ENCODE results near the gene TMEM61. TPM values are rescaled to one million over a fixed set of nuclear protein-coding genes. Genes with fewer than 3 reads are reported as not detected.

Gene TMEM61
- total RNA-seq, 1 experiment from 2014 or later, result not detected

GRCh38 chr1:54985556-54985955 lies 5.1 kb downstream of the TMEM61 start:
- no peak for DNase-seq (ENCODE audit: low read depth)

- DNase-seq (ENCODE audit: low read depth), result no peak
Measured at GRCh38 chr1:54986025-54986424, 5.6 kb downstream of the TMEM61 start.

DNA sequence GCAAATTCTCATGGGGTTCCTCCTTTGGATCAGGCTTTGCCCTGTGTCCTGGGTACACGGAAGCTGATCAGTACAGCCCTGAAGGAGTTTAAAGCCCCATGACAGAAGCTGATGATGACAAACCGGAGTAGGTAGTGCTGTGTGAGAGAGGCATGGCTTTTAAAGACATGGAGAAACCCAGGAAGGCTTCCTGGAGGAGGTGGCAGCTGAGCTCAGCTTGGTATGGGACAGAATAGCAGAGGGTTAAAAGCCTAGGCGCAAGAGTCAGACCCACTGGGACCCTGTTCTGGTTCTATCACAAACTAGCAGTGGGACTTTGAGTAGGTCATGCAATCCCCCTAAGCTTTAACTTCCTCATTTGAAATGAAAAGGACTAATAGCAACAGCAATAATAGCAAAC lies 6.1 kb downstream of the TMEM61 start:
- DNase-seq (ENCODE audit: low read depth), result no peak

- DNase-seq (ENCODE audit: low read depth), result no peak
Measured at GRCh38 chr1:54987427-54987826, 7.0 kb downstream of the TMEM61 start.

DNA sequence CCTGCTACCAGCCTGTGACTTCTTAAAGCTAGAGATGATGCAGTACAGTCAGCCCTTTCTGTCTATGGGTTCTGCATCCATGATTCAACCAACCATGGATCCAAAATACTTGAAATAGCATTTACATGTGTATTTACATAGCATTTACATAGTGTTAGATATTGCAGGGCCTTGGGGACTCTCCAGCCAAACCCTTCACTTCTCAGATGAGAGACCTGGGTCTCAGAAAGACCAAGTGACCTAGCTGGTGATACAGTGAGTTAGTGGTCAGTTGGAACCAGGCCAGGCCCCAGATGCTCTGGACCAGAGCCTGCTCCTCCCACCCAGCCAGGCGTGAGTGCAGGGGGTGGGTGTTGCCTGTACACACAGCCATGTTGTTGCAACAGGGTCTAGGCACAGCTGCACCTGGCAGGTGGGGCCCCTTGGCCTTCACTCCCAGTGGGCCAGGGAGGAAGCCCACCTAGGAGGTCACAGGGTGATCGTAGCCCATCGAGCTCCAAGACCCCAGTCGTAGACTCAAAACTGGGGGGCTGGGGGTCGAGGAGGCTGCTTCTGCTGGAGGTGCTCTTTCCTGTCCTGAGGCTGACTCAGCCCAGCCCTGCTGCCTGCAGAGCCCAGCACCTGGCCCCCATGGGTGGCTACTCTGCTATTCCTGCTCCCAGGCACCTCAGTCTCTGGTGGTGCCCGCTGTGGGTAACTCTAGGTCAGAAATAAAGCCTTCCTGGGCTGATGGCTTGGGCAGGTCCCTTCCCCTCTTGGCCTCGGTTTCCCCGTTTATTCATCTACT lies 7.7 kb downstream of the TMEM61 start:
- DNase-seq (ENCODE audit: low read depth), result no peak

DNA sequence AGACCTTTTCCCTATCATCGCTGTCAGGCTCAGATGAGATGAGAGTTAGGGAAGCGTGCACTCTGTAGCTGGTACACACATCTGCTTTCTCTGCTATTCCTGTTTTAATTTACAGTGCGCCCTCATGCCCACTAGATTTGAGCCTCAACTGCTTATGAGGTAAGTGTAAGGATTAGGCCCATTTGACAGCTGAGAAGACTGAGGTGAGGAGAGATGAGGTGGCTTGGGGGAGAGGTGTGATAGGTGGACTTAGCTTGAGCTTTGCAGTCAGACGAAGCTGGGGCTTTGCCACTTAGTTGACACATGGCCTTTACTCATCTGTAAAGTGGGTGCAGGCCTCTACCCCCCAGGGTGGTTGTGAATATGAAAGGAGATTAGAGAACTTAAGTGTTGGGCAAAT lies 8.5 kb downstream of the TMEM61 start:
- DNase-seq (ENCODE audit: low read depth), result no peak

GRCh38 chr1:54989473-54989872 lies 9.0 kb downstream of the TMEM61 start:
- no peak for DNase-seq (ENCODE audit: low read depth)

DNA sequence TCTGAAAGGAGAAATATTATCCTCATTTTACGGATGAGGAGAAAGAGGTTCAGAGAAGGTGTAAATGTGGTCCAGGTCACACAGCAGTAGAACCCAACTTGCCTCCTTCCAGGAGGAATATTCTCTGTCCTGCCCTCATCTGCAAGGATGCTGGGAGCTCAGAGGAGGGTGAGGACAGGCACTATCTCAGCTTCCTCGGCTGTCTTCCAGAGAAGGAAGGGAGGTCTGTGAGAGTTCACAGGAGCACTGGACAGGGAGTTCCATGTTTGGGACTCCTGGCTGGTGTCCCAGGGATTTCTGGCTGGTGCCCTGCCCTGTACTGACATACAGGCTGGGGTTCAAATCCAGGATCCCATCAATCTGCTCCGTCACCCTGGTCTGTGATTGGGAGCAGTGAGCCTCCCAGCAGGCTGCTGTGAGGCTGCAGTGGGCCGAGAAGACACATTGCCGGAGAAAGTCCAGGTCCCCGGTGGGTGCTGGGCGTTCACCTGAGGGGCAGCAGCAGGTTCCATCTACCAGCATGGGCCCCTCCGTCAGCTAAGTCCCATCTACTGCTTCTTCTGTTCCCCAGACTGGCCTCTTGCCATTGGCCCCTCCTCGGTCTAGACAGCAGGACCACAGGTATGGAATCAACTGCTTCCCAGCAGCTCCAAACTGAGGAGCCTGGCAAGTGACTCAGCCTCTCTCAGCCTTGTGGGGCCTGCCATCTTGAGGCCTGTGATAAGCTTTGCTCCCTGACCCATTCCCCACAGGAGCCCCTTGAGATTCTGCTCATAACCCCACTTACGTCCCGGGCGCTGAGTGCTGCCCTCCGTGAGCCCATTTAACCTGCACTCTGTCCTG lies 9.8 kb downstream of the TMEM61 start:
- peak; percentile 16 for DNase-seq (ENCODE audit: low read depth)

- DNase-seq (ENCODE audit: low read depth), result no peak
Measured at GRCh38 chr1:54990916-54991315, 10.5 kb downstream of the TMEM61 start.

GRCh38 chr1:54991939-54992338 lies 11.5 kb downstream of the TMEM61 start:
- no peak for DNase-seq (ENCODE audit: low read depth)

- no peak for DNase-seq (ENCODE audit: low read depth)
Measured at GRCh38 chr1:54993140-54993539, 12.7 kb downstream of the TMEM61 start.

DNA sequence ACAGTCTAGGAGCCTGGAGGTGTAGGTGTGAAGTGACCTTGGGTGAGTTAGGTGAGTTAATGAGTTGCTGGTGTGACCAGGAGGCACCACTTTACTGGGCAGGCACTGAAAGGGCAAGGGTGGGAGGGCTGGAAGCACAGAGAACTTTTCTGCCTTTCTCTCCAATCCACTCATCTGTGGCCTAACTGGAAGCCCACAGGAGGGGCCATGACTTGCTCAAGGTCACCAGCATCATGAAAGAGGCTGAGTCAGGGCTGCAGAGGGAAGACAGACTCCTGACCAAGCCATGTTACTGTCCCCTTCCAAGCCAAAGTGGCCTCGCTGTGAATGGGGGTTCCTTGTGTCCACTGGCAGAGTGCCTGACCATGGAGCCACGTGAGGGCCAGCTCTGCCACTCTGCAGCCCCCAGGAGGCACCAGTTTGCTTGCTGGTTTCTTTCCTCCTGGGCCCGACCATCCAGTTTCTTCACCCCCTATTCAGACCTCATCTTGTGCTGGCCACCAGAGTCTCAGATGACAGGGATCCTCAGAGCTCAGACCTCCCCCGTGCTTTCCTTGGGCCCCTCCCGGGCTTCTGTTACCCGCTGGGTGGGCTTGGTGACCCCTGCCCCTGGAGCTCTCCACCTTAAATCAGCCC lies 14.0 kb downstream of the TMEM61 start:
- DNase-seq (ENCODE audit: low read depth), result no peak

DNA sequence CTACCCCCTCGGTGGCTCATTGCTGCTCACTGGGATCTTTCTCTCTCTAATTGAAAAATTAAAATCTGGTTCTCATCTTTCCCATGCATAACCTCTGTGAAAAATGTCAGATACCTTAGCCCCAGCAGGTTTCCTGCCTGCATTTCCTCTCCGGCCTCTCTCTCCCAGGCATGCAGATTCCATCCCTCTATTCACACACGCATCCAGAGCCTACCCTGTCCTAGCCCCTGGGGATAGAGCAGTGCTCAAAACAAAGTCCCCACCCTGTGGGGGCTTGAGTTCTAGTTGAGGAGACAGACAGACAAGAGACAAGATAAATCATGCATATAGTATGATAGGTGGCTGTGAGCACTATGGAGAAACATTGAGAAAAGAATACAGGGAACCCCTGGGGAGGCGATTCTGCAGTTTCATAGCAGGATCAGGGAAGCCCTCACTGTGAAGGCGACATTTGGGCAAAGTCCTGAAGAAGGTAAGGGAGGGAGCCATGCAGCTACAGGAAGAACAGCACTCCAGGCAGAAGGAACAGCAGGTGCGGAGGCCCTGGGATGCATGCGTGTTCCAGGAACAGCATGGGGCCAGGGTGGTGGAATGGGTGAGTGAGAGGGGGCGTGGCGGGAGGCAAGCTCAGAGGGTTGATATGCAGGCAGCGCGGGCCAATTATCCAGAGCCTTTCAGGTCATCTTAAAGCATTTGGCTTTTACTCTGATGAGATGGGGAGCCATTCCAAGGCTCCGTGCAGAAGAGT lies 14.8 kb downstream of the TMEM61 start:
- no peak for DNase-seq (ENCODE audit: low read depth)

GRCh38 chr1:54995835-54996234 lies 15.4 kb downstream of the TMEM61 start:
- no peak for DNase-seq (ENCODE audit: low read depth)

DNA sequence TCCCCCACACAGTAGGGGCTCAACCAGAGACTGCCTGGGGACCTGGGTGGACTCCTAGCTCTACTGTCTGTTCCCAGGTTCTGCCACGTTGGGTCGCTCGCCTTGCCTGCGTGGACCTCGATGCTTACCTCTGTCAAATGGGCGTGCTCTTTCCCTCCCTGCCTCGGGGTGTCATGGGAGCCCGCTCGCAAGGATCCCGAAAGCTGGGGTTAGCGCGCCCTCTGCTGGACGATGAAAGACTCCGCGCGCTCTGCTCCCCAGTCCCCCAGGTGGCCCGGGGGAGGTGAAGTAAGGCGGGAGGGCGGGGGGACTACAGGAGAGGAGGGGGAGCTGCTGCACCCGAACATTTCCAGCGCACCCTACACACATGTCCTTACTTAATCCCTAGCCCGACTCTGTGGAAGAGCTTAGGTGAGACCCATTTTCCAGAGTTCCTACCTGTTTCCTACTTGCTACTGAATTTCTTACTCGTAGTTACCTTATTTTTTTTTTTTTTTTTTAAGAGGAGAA lies 16.0 kb downstream of the TMEM61 start:
- peak; percentile 62 for DNase-seq (ENCODE audit: low read depth)

DNA sequence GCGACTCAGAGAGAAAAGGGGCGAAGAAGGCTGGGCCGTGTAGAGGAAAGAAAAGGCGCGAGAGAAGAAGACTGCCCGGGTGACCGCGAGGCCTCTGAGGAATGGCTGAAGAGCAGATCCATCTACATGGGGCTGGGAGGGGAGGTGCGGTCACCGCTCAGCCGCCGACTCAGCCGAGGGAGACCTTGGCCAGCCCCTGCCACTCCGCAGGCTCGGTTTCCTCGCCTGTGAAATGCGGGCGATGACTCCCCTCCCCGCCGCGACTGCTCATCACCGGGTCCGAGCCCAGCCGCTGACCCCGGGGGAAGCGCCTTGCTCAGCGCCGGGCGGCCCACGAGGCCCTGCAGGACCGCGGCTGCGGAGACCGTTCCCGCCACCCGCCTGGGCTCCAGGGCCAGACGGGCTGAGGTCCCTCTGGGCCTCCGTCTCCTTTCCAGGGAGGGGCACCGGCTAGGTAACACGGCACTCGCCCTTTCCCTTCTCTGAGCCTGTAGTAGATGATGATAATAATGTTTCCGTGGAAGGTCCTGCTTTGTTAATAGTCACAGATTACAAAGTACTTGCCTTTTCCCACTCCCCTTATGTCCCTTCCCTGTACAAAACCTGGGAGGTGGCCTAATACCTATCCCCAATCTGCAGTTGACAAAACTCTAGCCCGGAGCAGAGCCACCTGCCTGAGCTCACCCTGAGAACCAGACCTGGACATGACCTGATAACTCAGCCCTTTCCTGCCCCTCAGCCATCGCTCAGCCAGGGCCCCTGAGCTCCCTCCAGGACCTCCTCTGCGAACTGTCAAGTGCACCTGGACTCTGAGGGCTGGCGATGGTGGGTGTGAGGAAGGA lies 16.7 kb downstream of the TMEM61 start:
- no peak for DNase-seq (ENCODE audit: low read depth)

GRCh38 chr1:54997711-54997986 lies 17.2 kb downstream of the TMEM61 start:
- no peak for DNase-seq (ENCODE audit: low read depth)

GRCh38 chr1:54998100-54998499 lies 17.7 kb downstream of the TMEM61 start:
- no peak for DNase-seq (ENCODE audit: low read depth)

- DNase-seq (ENCODE audit: low read depth), result no peak
Measured at GRCh38 chr1:54998677-54999076, 18.2 kb downstream of the TMEM61 start, which contains the start of gene BSND. BSND (plus strand) TSS chr1:54998933; CDS start chr1:54999187, 254 bp downstream.

DNA sequence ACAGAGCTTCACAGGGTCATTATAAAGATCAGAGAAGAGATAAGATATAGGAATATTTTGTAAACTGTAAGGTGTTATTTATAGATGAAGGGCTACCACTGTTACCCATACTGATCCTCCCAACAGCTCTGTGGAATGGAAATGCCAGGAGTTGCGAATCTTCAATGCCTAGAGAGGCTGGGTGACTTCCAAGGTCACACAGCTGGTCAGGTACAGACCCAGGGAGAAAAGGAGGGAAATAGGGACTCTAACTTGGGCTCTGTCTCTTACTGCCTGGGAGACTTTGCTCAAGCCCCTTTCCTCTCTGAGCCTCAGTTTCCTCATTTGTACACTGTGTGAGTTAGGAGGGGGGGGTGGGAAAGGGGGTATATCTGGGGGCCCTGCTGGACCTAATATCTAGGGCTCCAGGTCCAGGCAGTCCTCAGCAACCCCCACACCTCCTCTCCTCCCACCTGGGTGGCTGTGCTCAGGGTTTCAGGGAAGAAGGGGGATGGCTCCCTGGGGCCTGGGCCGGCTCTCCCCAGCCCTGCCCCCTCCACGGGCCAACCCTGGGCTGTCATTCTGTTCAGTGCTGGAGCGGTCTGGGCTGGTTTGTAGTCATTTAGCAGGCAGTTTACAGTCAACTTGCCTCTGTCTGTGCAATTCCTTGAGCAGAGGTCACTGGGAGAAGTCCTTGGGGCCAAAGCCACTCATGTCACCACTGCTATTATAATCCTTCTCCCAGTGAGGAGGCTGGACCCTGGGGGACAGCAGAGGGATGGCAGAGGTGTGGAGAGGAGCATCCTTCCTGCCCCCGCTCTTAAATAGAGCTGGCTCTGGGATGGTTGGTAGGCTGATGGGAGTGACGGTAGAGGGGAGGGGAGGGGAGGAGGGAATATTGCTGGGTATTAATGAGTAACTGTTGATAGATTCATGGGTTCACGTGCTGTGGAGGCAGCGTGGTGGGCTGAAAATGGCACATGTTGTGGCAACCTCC lies 20.0 kb downstream of the TMEM61 start:
- DNase-seq (ENCODE audit: low read depth), result no peak

Measured in RPMI7951 (cell line).